HEK293 (cell line): ENCODE data around the gene TEKT5.

Source experiments
- CTCF ChIA-PET: fragments of 350-600 bp; formaldehyde crosslinking; extraction: SDS; loops from one replicate; lab custom pipeline; 2021; ENCODE audit warnings: antibody characterized with exemption; lab: Yijun Ruan, JAX
- POLR2A ChIA-PET: fragments of 300-600 bp; formaldehyde crosslinking; extraction: SDS; loops from one replicate; lab custom pipeline; 2020; ENCODE audit warnings: antibody characterized with exemption, inconsistent platforms; lab: Yijun Ruan, JAX
- H3K27ac ChIP-seq: fragments of 200-500 bp; sonication (Bioruptor generic); 2 replicates; pipeline ENCODE4 v1.5.1; 2014; ENCODE audit warnings: low read depth, low read length, control low read depth, inconsistent platforms; ENCODE audit errors: extremely low read depth
- H3K36me3 ChIP-seq, 2 experiments: fragments of 200-500 bp in 1 of 2; sonication (Bioruptor generic) in 1 of 2; 1 replicate in 1 of 2; 2 replicates in 1 of 2; pipeline ENCODE4 v1.5.1; 2014 to 2017; ENCODE audit warnings: inconsistent platforms in 2 of 2, low read length in 2 of 2; ENCODE audit not compliant: control insufficient read depth in 2 of 2, insufficient read depth in 1 of 2
- H3K4me1 ChIP-seq: fragments of 200-500 bp; sonication (Bioruptor generic); 2 replicates; pipeline ENCODE4 v1.5.1; 2014; ENCODE audit warnings: mild to moderate bottlenecking, low read length, inconsistent platforms; ENCODE audit not compliant: control insufficient read depth, insufficient read depth
- H3K4me3 ChIP-seq: 2 replicates; pipeline ENCODE4 v1.5.1; 2011; ENCODE audit warnings: low read depth, mild to moderate bottlenecking, control low read depth, low read length, moderate library complexity
- H3K9me3 ChIP-seq: fragments of 200-500 bp; sonication (Bioruptor generic); 2 replicates; pipeline ENCODE4 v1.5.1; 2014; ENCODE audit warnings: low read depth, low read length, inconsistent platforms; ENCODE audit not compliant: control insufficient read depth, insufficient read depth
- BCL11B ChIP-seq: fragments of 450-650 bp; formaldehyde crosslinking; IDR thresholded peaks from 2 replicates; pipeline ENCODE4 v1.5.1; 2016; ENCODE audit warnings: low read depth, missing biosample characterization, missing genetic modification characterization
- CTCF ChIP-seq: fragments of 450-650 bp; formaldehyde crosslinking; IDR thresholded peaks from 2 replicates; pipeline ENCODE4 v1.5.1; 2016; ENCODE audit warnings: missing biosample characterization, missing genetic modification characterization
- HOXC10 ChIP-seq: sonication (generic); formaldehyde crosslinking; IDR thresholded peaks from 2 replicates; pipeline ENCODE4 v1.8.1; 2023; ENCODE audit warnings: mild to moderate bottlenecking, missing genetic modification reagents
- MYNN ChIP-seq: fragments of 450-650 bp; formaldehyde crosslinking; IDR thresholded peaks from 2 replicates; pipeline ENCODE4 v1.5.1; 2016; ENCODE audit warnings: missing biosample characterization, missing genetic modification characterization, borderline replicate concordance
- SETDB1 ChIP-seq: IDR thresholded peaks from one replicate; pipeline ENCODE4 v1.6.1; 2017; ENCODE audit warnings: mild to moderate bottlenecking, low read length, moderate library complexity, mixed read lengths; ENCODE audit not compliant: insufficient read length
- SP7 ChIP-seq: fragments of 450-650 bp; formaldehyde crosslinking; IDR thresholded peaks from 2 replicates; pipeline ENCODE4 v1.5.1; 2016; ENCODE audit warnings: missing biosample characterization, missing genetic modification characterization
- TRIM28 ChIP-seq: IDR thresholded peaks from 2 replicates; pipeline ENCODE4 v1.6.1; 2011; ENCODE audit warnings: low read length, control low read depth, borderline replicate concordance
- ZNF10 ChIP-seq: fragments of 450-650 bp; formaldehyde crosslinking; IDR thresholded peaks from 2 replicates; pipeline ENCODE4 v1.5.1; 2017; ENCODE audit warnings: missing biosample characterization, missing genetic modification characterization
- ZNF184 ChIP-seq: fragments of 450-650 bp; IDR thresholded peaks from 2 replicates; pipeline ENCODE4 v1.5.1; 2018; ENCODE audit warnings: missing biosample characterization, mild to moderate bottlenecking, missing genetic modification characterization
- ZNF2 ChIP-seq: fragments of 450-650 bp; formaldehyde crosslinking; IDR thresholded peaks from 2 replicates; pipeline ENCODE4 v1.5.1; 2016; ENCODE audit warnings: missing biosample characterization, missing genetic modification characterization
- ZNF223 ChIP-seq: fragments of 450-650 bp; formaldehyde crosslinking; IDR thresholded peaks from 2 replicates; pipeline ENCODE4 v1.5.1; 2016; ENCODE audit warnings: missing biosample characterization, missing genetic modification characterization
- ZNF292 ChIP-seq: fragments of 450-650 bp; formaldehyde crosslinking; IDR thresholded peaks from 2 replicates; pipeline ENCODE4 v1.5.1; 2016; ENCODE audit warnings: low read depth, missing biosample characterization, missing genetic modification characterization, borderline replicate concordance
- ZNF324 ChIP-seq: fragments of 450-650 bp; formaldehyde crosslinking; IDR thresholded peaks from 2 replicates; pipeline ENCODE4 v1.5.1; 2016; ENCODE audit warnings: missing biosample characterization, missing genetic modification characterization
- ZNF341 ChIP-seq: fragments of 450-650 bp; formaldehyde crosslinking; IDR thresholded peaks from 2 replicates; pipeline ENCODE4; 2016; ENCODE audit warnings: low read depth, missing biosample characterization, missing genetic modification characterization
- ZNF362 ChIP-seq: fragments of 450-650 bp; formaldehyde crosslinking; IDR thresholded peaks from 2 replicates; pipeline ENCODE4 v1.5.1; 2016; ENCODE audit warnings: missing biosample characterization, missing genetic modification characterization
- ZNF423 ChIP-seq: fragments of 450-650 bp; formaldehyde crosslinking; IDR thresholded peaks from 2 replicates; pipeline ENCODE4 v1.5.1; 2016; ENCODE audit warnings: missing biosample characterization, missing genetic modification characterization
- ZNF449 ChIP-seq: fragments of 450-650 bp; formaldehyde crosslinking; IDR thresholded peaks from 2 replicates; pipeline ENCODE4 v1.5.1; 2017; ENCODE audit warnings: missing biosample characterization, mild to moderate bottlenecking, missing genetic modification characterization, moderate library complexity
- ZNF571 ChIP-seq: fragments of 450-650 bp; formaldehyde crosslinking; IDR thresholded peaks from 2 replicates; pipeline ENCODE4 v1.5.0; 2017; ENCODE audit warnings: missing biosample characterization, missing genetic modification characterization
- ZNF623 ChIP-seq: fragments of 450-650 bp; formaldehyde crosslinking; IDR thresholded peaks from 2 replicates; pipeline ENCODE4 v1.5.1; 2016; ENCODE audit warnings: missing biosample characterization, missing genetic modification characterization
- ZNF645 ChIP-seq: fragments of 450-650 bp; formaldehyde crosslinking; IDR thresholded peaks from 2 replicates; pipeline ENCODE4; 2016; ENCODE audit warnings: missing biosample characterization, missing genetic modification characterization
- ZNF664 ChIP-seq: fragments of 450-650 bp; formaldehyde crosslinking; IDR thresholded peaks from 2 replicates; pipeline ENCODE4 v1.5.1; 2016; ENCODE audit warnings: missing biosample characterization, missing genetic modification characterization
- ZNF704 ChIP-seq: fragments of 450-650 bp; formaldehyde crosslinking; IDR thresholded peaks from 2 replicates; pipeline ENCODE4 v1.5.1; 2016; ENCODE audit warnings: missing biosample characterization, missing genetic modification characterization
- ZNF792 ChIP-seq: fragments of 450-650 bp; formaldehyde crosslinking; IDR thresholded peaks from 2 replicates; pipeline ENCODE4 v1.5.1; 2016; ENCODE audit warnings: missing biosample characterization, missing genetic modification characterization
- ZNF830 ChIP-seq: fragments of 450-650 bp; IDR thresholded peaks from 2 replicates; pipeline ENCODE4 v1.5.0; 2018; ENCODE audit warnings: missing biosample characterization, missing genetic modification characterization, low read depth, mild to moderate bottlenecking, moderate library complexity

The TEKT5 gene

GRCh38 chr16:10640934-10641333 is 53.8 kb downstream of the TEKT5 start:
- no peaks in the 10 kb centered on the region for H3K4me1 ChIP-seq
- H3K4me3 ChIP-seq, result no peak overlapping the region
- TF ChIP-seq ZNF184 (tag by site-specific recombination), result peak; percentile 97
- no peak for TF ChIP-seq CTCF
- no peak for TF ChIP-seq ZNF341 (tag by site-specific recombination)
- CTCF ChIA-PET, result interaction anchor here (0.9 kb wide), 1 partner anchor 9 kb away, joined by 3 read pairs; no protein-coding TSS in a partner anchor
- POLR2A ChIA-PET, result no interaction called here
- H3K36me3 ChIP-seq, result no peaks in the 10 kb centered on the region
- H3K9me3 ChIP-seq, result no peaks in the 10 kb centered on the region
- no peak overlapping the region for H3K27ac ChIP-seq

- H3K4me3 ChIP-seq, result no peak overlapping the region
- H3K4me1 ChIP-seq, result no peaks in the 10 kb centered on the region
- CTCF ChIA-PET, result no interaction called here
- H3K9me3 ChIP-seq, result no peaks in the 10 kb centered on the region
- POLR2A ChIA-PET, result no interaction called here
- TF ChIP-seq ZNF664 (tag by site-specific recombination) (no peak), ZNF571 (tag by site-specific recombination) (no peak), ZNF223 (tag by site-specific recombination) (no peak), TRIM28 (no peak), SETDB1 (no peak), ZNF2 (tag by site-specific recombination) (no peak), ZNF423 (tag by site-specific recombination) (no peak), ZNF704 (tag by site-specific recombination) (no peak), ZNF362 (no peak), ZNF10 (tag by site-specific recombination) (no peak), SP7 (tag by site-specific recombination) (no peak)
- TF ChIP-seq, all 188 proteins: peak for 0
- Histone ChIP-seq H3K27ac (no peak overlapping the region), H3K36me3 (no peaks in the 10 kb centered on the region)
Measured at GRCh38 chr16:10638101-10638500, 56.6 kb downstream of the TEKT5 start.

GRCh38 chr16:10637337-10638037 is 57.2 kb downstream of the TEKT5 start:
- no peaks in the 10 kb centered on the region for H3K4me1 ChIP-seq
- H3K27ac ChIP-seq, result no peak overlapping the region
- H3K36me3 ChIP-seq, result no peaks in the 10 kb centered on the region
- ChIA-PET POLR2A (no interaction called here), CTCF (no interaction called here)
- TF ChIP-seq BCL11B (tag by site-specific recombination) (no peak), MYNN (no peak), ZNF645 (tag by site-specific recombination) (no peak), HOXC10 (no peak), ZNF830 (no peak), ZNF623 (tag by site-specific recombination) (no peak), ZNF362 (no peak), ZNF292 (tag by site-specific recombination) (no peak), ZNF792 (tag by site-specific recombination) (no peak), ZNF449 (tag by site-specific recombination) (no peak), ZNF324 (tag by site-specific recombination) (no peak)
- H3K4me3 ChIP-seq, result no peak overlapping the region
- H3K9me3 ChIP-seq, result no peaks in the 10 kb centered on the region
